ENCODE measurements around the gene HGFAC. TPM values are rescaled to one million over a fixed set of nuclear protein-coding genes. Genes with fewer than 3 reads are reported as not detected.

The HGFAC gene
- under 1 TPM in 1 of 2 donors, not detected in 1; 0.95 TPM for total RNA-seq

DNA sequence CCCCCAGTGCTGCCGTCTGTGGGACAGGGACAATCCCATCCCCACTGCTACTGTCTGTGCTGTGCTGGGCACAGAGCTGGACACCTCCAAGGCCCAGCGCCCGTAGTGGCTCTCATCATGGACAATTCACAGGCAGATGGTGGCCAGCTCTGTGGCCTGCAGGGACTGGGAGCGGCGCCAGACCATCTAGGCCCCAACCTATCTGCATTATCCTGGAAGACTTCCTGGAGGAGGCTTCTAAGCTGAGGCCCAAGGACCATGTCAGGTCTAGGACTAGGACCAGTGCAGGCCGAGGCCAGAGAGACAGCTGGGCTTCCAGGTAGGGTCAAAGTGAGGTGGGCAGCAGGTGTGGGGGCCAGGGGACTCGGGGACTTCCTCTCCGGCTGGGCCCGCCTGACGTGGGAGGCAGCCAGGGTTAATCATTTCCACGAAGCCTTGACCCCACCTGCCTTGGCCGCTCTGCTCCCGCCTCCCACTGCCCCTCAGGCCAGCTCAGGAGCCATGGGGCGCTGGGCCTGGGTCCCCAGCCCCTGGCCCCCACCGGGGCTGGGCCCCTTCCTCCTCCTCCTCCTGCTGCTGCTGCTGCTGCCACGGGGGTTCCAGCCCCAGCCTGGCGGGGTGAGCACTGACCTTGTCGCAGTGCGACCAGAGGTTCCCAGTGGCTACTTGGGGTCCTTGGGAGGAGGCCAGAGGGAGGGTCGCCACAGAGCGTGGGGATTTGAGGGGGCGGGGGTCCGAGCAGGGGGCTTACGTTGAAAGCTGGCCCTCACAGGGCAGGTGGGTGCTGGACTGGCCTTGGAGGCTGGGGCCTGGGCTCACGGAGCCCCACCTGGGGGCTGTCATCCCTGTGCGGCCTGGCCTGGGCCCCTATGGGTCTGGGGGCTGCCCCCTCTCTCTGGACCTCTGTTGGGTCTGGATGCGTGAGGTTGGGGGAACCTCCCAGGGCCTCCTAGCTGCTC, at the start of gene HGFAC:
Gene HGFAC (plus strand): TSS at position 468 of the 959 bp plus-strand sequence. CDS start 34 bp downstream, at position 502.
- H3K9me3 ChIP-seq = no peaks in the 10 kb centered on the region
- H3K27ac ChIP-seq = no peak within 1 kb of the TSS
- H3K36me3 ChIP-seq = no peaks in the 10 kb centered on the region
- TF ChIP-seq, protein P1, sequence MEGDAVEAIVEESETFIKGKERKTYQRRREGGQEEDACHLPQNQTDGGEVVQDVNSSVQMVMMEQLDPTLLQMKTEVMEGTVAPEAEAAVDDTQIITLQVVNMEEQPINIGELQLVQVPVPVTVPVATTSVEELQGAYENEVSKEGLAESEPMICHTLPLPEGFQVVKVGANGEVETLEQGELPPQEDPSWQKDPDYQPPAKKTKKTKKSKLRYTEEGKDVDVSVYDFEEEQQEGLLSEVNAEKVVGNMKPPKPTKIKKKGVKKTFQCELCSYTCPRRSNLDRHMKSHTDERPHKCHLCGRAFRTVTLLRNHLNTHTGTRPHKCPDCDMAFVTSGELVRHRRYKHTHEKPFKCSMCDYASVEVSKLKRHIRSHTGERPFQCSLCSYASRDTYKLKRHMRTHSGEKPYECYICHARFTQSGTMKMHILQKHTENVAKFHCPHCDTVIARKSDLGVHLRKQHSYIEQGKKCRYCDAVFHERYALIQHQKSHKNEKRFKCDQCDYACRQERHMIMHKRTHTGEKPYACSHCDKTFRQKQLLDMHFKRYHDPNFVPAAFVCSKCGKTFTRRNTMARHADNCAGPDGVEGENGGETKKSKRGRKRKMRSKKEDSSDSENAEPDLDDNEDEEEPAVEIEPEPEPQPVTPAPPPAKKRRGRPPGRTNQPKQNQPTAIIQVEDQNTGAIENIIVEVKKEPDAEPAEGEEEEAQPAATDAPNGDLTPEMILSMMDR (IDR thresholded peaks at IDR 0.05) = no peak
- ATAC-seq (ENCODE audit: insufficient number of reproducible peaks, low FRiP score, low read depth) (no peak), DNase-seq (ENCODE audit: low spot score) (no peak)
- no peak within 1 kb of the TSS for H3K4me3 ChIP-seq
- H3K4me1 ChIP-seq (ENCODE audit: control insufficient read depth in 1 of 2, low read depth in 2 of 2) = peaks cover 3 to 6% of the 10 kb centered on the region in 2 donors
- H3K27me3 ChIP-seq (replicated peaks; ENCODE audit: insufficient read depth) = no peaks in the 10 kb centered on the region

- no peak overlapping the region for H3K4me3 ChIP-seq
- H3K36me3 ChIP-seq = no peaks in the 10 kb centered on the region
- H3K27me3 ChIP-seq (replicated peaks; ENCODE audit: insufficient read depth) = no peaks in the 10 kb centered on the region
- no peak for DNase-seq (ENCODE audit: low spot score)
- no peak for ATAC-seq (ENCODE audit: insufficient number of reproducible peaks, low FRiP score, low read depth)
- no peaks in the 10 kb centered on the region for H3K9me3 ChIP-seq
- H3K4me1 ChIP-seq (ENCODE audit: control insufficient read depth in 1 of 2, low read depth in 2 of 2) = peaks cover 5 to 24% of the 10 kb centered on the region in 2 donors
- H3K27ac ChIP-seq = no peak overlapping the region
- TF ChIP-seq, protein P1 (IDR thresholded peaks at IDR 0.05) = no peak
These were observed 49.4 kb upstream of the HGFAC start for GRCh38 chr4:3392321-3392720.

- H3K4me1 ChIP-seq (ENCODE audit: control insufficient read depth in 1 of 2, low read depth in 2 of 2) = peaks cover 0 to 16% of the 10 kb centered on the region in 2 donors
- TF ChIP-seq, protein P1 (IDR thresholded peaks at IDR 0.05) = no peak
- no peak overlapping the region for H3K27ac ChIP-seq
- no peak overlapping the region for H3K4me3 ChIP-seq
- H3K27me3 ChIP-seq (replicated peaks; ENCODE audit: insufficient read depth) = no peaks in the 10 kb centered on the region
- DNase-seq (ENCODE audit: low spot score) (no peak), ATAC-seq (ENCODE audit: insufficient number of reproducible peaks, low FRiP score, low read depth) (no peak)
- no peaks in the 10 kb centered on the region for H3K36me3 ChIP-seq
- H3K9me3 ChIP-seq = no peaks in the 10 kb centered on the region
These were observed 48.6 kb upstream of the HGFAC start for GRCh38 chr4:3393171-3393570.

DNA sequence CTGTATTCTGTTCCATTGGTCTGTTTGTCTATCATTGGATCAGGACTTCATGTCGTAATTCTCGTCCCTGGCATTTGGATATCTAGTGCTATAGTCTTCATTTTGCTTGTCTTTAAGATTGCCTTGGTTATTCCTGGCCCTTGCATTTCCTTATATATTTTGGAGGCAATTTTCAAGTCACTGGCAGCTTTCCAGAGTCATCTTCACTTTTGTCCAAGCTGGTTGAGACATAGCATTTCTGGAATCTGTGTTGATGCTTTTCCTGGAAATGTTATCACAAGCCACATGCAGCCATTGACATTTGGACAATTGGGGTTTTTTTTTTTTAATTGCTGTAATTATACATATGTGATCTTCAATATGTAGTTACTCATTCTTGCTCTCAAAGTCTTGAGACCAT, 45.2 kb upstream of the HGFAC start:
- no peak overlapping the region for H3K27ac ChIP-seq
- H3K4me1 ChIP-seq (ENCODE audit: control insufficient read depth in 1 of 2, low read depth in 2 of 2) = peaks cover 5 to 18% of the 10 kb centered on the region in 2 donors
- no peak for DNase-seq (ENCODE audit: low spot score)
- no peaks in the 10 kb centered on the region for H3K27me3 ChIP-seq (replicated peaks; ENCODE audit: insufficient read depth)
- TF ChIP-seq, protein P1 (IDR thresholded peaks at IDR 0.05) = no peak
- H3K4me3 ChIP-seq = no peak overlapping the region
- no peak for ATAC-seq (ENCODE audit: insufficient number of reproducible peaks, low FRiP score, low read depth)
- no peaks in the 10 kb centered on the region for H3K36me3 ChIP-seq
- no peaks in the 10 kb centered on the region for H3K9me3 ChIP-seq

DNA sequence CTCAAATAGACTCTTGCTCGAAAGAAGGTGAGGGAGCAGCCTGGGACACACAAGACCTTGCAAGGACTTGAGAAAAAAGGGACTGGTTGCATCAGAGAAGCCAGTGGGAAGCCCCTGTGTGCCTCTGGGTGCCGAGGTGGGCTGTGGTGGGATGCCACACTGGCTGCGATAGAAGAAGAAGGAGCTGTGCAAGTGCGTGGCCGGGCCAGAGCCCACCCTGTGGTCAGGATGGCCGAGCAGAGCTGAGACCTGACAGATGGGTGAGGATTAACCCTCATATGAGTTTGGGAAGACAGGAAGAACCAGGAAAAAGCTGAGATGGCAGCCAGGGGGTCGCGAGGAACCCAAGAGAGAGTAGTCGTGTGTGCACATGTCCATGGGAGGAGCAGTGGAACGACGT, 44.6 kb upstream of the HGFAC start:
- Histone ChIP-seq H3K4me3 (no peak overlapping the region), H3K4me1 (ENCODE audit: control insufficient read depth in 1 of 2, low read depth in 2 of 2) (peaks cover 8 to 23% of the 10 kb centered on the region in 2 donors), H3K9me3 (no peaks in the 10 kb centered on the region), H3K27ac (no peak overlapping the region), H3K27me3 (replicated peaks; ENCODE audit: insufficient read depth) (no peaks in the 10 kb centered on the region), H3K36me3 (no peaks in the 10 kb centered on the region)
- DNase-seq (ENCODE audit: low spot score) = no peak
- no peak for ATAC-seq (ENCODE audit: insufficient number of reproducible peaks, low FRiP score, low read depth)
- TF ChIP-seq, protein P1 (IDR thresholded peaks at IDR 0.05) = no peak
